Measurements from ENCODE around the gene PPME1. TPM values are rescaled to one million over a fixed set of nuclear protein-coding genes. Genes with fewer than 3 reads are reported as not detected.

The PPME1 gene
- total and polyA plus RNA-seq, 8 donors = 2.0 to 31.0 (median 18.2) TPM

DNA sequence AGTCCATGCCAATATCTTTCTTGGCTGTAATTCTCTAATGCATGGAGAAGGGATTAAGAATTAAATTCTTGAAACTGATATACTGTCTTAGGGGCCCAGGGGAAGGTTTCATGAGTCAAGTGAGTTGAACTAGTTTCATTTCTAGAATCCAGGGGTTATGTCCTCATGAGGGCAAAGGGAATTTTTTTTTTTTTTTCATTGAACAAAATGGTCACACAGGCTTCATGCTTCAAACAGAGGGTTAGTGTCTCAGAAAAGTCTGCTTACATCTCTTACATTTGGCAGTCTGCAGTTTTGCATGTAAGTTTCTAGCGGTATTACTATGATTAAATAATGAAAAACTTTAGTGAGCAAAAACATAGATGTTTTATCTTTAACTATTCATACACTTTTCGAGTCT, 32.9 kb downstream of the PPME1 start:
- Histone ChIP-seq H3K9me3 (no peaks in the 10 kb centered on the region), H3K4me3 (no peak overlapping the region), H3K27ac (no peak overlapping the region), H3K4me1 (no peaks in the 10 kb centered on the region), H3K36me3 (peaks cover 0 to 51% (median 48%) of the 10 kb centered on the region in 4 donors), H3K27me3 (no peaks in the 10 kb centered on the region)
- intact Hi-C loops (cut with DNase I; ENCODE audit: low total_unique reads) = no loop called here
- DNase-seq = no peak
- TF ChIP-seq POLR2A (IDR thresholded peaks at IDR 0.05) (no peak), POLR2AphosphoS5 (IDR thresholded peaks at IDR 0.05) (no peak), EP300 (IDR thresholded peaks at IDR 0.05) (no peak)
- TF ChIP-seq, protein P1, sequence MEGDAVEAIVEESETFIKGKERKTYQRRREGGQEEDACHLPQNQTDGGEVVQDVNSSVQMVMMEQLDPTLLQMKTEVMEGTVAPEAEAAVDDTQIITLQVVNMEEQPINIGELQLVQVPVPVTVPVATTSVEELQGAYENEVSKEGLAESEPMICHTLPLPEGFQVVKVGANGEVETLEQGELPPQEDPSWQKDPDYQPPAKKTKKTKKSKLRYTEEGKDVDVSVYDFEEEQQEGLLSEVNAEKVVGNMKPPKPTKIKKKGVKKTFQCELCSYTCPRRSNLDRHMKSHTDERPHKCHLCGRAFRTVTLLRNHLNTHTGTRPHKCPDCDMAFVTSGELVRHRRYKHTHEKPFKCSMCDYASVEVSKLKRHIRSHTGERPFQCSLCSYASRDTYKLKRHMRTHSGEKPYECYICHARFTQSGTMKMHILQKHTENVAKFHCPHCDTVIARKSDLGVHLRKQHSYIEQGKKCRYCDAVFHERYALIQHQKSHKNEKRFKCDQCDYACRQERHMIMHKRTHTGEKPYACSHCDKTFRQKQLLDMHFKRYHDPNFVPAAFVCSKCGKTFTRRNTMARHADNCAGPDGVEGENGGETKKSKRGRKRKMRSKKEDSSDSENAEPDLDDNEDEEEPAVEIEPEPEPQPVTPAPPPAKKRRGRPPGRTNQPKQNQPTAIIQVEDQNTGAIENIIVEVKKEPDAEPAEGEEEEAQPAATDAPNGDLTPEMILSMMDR (IDR thresholded peaks at IDR 0.05) = no peak
- 91 to 98% (median 94%) methylated on average over 2 of the region's 2 CpGs for WGBS, 5 donors

DNA sequence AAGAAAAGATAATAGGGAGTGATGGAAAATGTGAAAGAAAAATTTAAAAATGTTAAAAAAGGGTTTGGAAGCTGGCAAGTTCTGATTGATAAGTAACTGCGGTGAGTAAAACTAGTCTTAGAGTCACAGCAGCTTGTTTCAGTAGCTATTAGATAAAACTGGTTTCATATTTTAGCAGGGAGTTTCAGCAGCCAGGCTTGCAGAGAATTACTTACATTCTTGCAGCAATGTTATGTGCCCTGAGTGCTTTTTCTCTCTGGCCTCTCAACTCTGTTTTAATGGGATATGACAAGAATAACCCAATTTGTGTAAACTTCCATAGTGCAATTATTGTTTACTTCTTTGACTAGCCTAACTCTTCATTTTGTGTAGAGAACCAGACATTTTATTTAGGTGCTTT, 33.6 kb downstream of the PPME1 start:
- intact Hi-C loops (cut with DNase I; ENCODE audit: low total_unique reads) = no loop called here
- WGBS, 5 donors = 93 to 100% (median 95%) methylated on average over 1 of the region's 1 CpG
- Histone ChIP-seq H3K27me3 (no peaks in the 10 kb centered on the region), H3K4me3 (no peak overlapping the region), H3K36me3 (peaks cover 0 to 58% (median 56%) of the 10 kb centered on the region in 4 donors), H3K4me1 (no peaks in the 10 kb centered on the region), H3K9me3 (no peaks in the 10 kb centered on the region), H3K27ac (no peak overlapping the region)
- no peak for DNase-seq
- TF ChIP-seq POLR2AphosphoS5 (IDR thresholded peaks at IDR 0.05) (no peak), EP300 (IDR thresholded peaks at IDR 0.05) (no peak), POLR2A (IDR thresholded peaks at IDR 0.05) (no peak)
- TF ChIP-seq, protein P1 (IDR thresholded peaks at IDR 0.05) = no peak

DNA sequence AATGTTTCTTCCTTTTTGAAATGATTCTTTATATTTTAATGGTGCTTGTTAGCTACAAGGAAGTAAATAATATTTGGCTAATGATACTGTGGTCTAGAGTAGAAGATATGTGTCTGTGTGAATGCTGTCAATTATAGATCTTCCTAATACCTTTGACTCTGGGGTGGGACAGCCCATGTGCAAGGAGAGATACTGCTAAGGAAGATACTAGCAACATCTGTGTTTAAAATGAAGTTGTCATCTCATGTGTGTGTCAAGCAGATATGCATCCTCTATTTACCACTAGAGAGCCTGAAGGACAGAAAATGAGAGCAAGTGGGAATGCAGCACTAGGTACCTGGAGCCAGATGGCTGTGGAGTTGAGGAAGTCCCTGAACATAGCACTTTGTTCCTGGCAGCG, 34.1 kb downstream of the PPME1 start:
- H3K4me3 ChIP-seq = no peak overlapping the region

DNA sequence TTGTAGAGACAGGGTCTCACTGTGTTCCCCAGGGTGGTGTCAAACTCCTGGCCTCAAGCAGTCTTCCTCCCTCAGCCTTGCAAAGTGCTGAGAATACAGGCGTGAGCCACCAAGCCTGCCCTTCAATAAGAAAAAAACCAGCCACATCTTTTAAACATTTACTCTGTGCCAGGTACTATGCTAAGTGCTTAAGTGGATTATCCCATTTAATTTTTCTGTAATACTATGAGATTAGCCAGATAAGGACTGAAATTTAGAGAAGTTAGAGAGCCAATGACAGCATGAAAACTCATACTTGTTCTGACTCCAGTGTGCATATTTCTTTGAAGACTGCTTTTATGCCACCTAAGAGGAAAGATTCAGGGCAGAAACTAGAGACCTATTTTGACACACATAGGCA, 35.7 kb downstream of the PPME1 start:
- TF ChIP-seq EP300 (IDR thresholded peaks at IDR 0.05) (no peak), POLR2AphosphoS5 (IDR thresholded peaks at IDR 0.05) (no peak), POLR2A (IDR thresholded peaks at IDR 0.05) (no peak)
- TF ChIP-seq, protein P1 (IDR thresholded peaks at IDR 0.05) = no peak
- Histone ChIP-seq H3K36me3 (peaks cover 0 to 69% (median 66%) of the 10 kb centered on the region in 4 donors), H3K9me3 (no peaks in the 10 kb centered on the region), H3K27me3 (no peaks in the 10 kb centered on the region), H3K4me1 (no peaks in the 10 kb centered on the region), H3K4me3 (no peak overlapping the region), H3K27ac (no peak overlapping the region)
- intact Hi-C loops (cut with DNase I; ENCODE audit: low total_unique reads) = no loop called here
- no peak for DNase-seq
- 95 to 100% (median 100%) methylated on average over 1 of the region's 1 CpG for WGBS, 5 donors

More for the DNA sequence above, 34.1 kb downstream of the PPME1 start:
- Histone ChIP-seq H3K27me3 (no peaks in the 10 kb centered on the region), H3K9me3 (no peaks in the 10 kb centered on the region), H3K36me3 (peaks cover 0 to 63% (median 61%) of the 10 kb centered on the region in 4 donors), H3K4me1 (no peaks in the 10 kb centered on the region), H3K27ac (no peak overlapping the region)
- DNase-seq = no peak
- 68 to 100% (median 91%) methylated on average over 1 of the region's 1 CpG for WGBS, 5 donors
- intact Hi-C loops (cut with DNase I; ENCODE audit: low total_unique reads) = no loop called here
- TF ChIP-seq POLR2A (IDR thresholded peaks at IDR 0.05) (no peak), EP300 (IDR thresholded peaks at IDR 0.05) (no peak), POLR2AphosphoS5 (IDR thresholded peaks at IDR 0.05) (no peak)
- TF ChIP-seq, protein P1 (IDR thresholded peaks at IDR 0.05) = no peak

Measured in stomach (tissue), 9 donors.